ENCODE measurements around the gene PRR7. TPM values are rescaled to one million over a fixed set of nuclear protein-coding genes. Genes with fewer than 3 reads are reported as not detected.

The PRR7 gene
- total and polyA plus RNA-seq, 2 experiments from 2014 or later: 7.6 to 9.7 TPM

- TF ChIP-seq ETS1 (IDR thresholded peaks at IDR 0.05) (no peak), ZNF462 (CRISPR knock-in tag; IDR thresholded peaks at IDR 0.05) (no peak)
These were observed 12.3 kb downstream of the PRR7 start (continued) for GRCh38 chr5:177458912-177459350.

- Histone ChIP-seq H3K4me1 (ENCODE audit: insufficient read depth) (peaks cover 10% of the 10 kb centered on the region), H2AFZ (no peak overlapping the region), H3K79me2 (replicated peaks; ENCODE audit: insufficient read depth) (peaks cover 10% of the 10 kb centered on the region), H3K4me3 (no peak overlapping the region), H3K27ac (ENCODE audit: low read depth) (no peak overlapping the region), H3K4me2 (no peak overlapping the region), H3F3A (replicated peaks; ENCODE audit: low read depth) (peaks cover 49% of the 10 kb centered on the region), H3K36me3 (ENCODE audit: insufficient read depth) (peaks cover 31% of the 10 kb centered on the region), H3K9me2 (ENCODE audit: insufficient read depth) (no peaks in the 10 kb centered on the region), H3K27me3 (ENCODE audit: insufficient read depth) (no peaks in the 10 kb centered on the region), H4K20me1 (replicated peaks; ENCODE audit: insufficient read depth) (peaks cover 24% of the 10 kb centered on the region)
- H3K27ac Mint-ChIP-seq: no peak overlapping the region
- ATAC-seq (no peak), DNase-seq (ENCODE audit: low spot score) (no peak)
- no peak overlapping the region for H3K4me3 Mint-ChIP-seq
- peaks cover 15% of the 10 kb centered on the region for H3K4me1 Mint-ChIP-seq
- peaks cover 61% of the 10 kb centered on the region for H3K36me3 Mint-ChIP-seq (ENCODE audit: low read depth)
- H3K27me3 Mint-ChIP-seq (ENCODE audit: insufficient read depth, low read depth, poor library complexity): peaks cover 42% of the 10 kb centered on the region
- peaks cover 3% of the 10 kb centered on the region; the same call in 1 of the 3 replicates for H3K9me3 Mint-ChIP-seq
- TF ChIP-seq POLR2AphosphoS5 (IDR thresholded peaks at IDR 0.05; ENCODE audit: low read depth) (no peak), ZNF331 (CRISPR knock-in tag; IDR thresholded peaks at IDR 0.05; ENCODE audit: low read depth) (no peak), JUNB (IDR thresholded peaks at IDR 0.05; ENCODE audit: unreplicated experiment) (no peak), NANOG (IDR thresholded peaks at IDR 0.05; ENCODE audit: borderline replicate concordance) (no peak), EZH2phosphoT487 (IDR thresholded peaks at IDR 0.05; ENCODE audit: unreplicated experiment) (no peak), ETS1 (IDR thresholded peaks at IDR 0.05) (no peak), CREB1 (CRISPR knock-in tag; IDR thresholded peaks at IDR 0.05; ENCODE audit: low read depth) (no peak), STAT1 (IDR thresholded peaks at IDR 0.05; ENCODE audit: unreplicated experiment) (no peak), REST (IDR thresholded peaks at IDR 0.05; ENCODE audit: unreplicated experiment) (no peak), EZH2 (IDR thresholded peaks at IDR 0.05; ENCODE audit: low read depth, unreplicated experiment) (no peak)
- TF ChIP-seq, protein P1, sequence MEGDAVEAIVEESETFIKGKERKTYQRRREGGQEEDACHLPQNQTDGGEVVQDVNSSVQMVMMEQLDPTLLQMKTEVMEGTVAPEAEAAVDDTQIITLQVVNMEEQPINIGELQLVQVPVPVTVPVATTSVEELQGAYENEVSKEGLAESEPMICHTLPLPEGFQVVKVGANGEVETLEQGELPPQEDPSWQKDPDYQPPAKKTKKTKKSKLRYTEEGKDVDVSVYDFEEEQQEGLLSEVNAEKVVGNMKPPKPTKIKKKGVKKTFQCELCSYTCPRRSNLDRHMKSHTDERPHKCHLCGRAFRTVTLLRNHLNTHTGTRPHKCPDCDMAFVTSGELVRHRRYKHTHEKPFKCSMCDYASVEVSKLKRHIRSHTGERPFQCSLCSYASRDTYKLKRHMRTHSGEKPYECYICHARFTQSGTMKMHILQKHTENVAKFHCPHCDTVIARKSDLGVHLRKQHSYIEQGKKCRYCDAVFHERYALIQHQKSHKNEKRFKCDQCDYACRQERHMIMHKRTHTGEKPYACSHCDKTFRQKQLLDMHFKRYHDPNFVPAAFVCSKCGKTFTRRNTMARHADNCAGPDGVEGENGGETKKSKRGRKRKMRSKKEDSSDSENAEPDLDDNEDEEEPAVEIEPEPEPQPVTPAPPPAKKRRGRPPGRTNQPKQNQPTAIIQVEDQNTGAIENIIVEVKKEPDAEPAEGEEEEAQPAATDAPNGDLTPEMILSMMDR (conservative IDR thresholded peaks at IDR 0.05; ENCODE audit: low read depth in 2 of 2): no peak
These were observed 12.7 kb downstream of the PRR7 start for GRCh38 chr5:177459357-177459756.

All from GM23338 (cell line).